ENCODE measurements around the gene MMP3.

The MMP3 gene

DNA sequence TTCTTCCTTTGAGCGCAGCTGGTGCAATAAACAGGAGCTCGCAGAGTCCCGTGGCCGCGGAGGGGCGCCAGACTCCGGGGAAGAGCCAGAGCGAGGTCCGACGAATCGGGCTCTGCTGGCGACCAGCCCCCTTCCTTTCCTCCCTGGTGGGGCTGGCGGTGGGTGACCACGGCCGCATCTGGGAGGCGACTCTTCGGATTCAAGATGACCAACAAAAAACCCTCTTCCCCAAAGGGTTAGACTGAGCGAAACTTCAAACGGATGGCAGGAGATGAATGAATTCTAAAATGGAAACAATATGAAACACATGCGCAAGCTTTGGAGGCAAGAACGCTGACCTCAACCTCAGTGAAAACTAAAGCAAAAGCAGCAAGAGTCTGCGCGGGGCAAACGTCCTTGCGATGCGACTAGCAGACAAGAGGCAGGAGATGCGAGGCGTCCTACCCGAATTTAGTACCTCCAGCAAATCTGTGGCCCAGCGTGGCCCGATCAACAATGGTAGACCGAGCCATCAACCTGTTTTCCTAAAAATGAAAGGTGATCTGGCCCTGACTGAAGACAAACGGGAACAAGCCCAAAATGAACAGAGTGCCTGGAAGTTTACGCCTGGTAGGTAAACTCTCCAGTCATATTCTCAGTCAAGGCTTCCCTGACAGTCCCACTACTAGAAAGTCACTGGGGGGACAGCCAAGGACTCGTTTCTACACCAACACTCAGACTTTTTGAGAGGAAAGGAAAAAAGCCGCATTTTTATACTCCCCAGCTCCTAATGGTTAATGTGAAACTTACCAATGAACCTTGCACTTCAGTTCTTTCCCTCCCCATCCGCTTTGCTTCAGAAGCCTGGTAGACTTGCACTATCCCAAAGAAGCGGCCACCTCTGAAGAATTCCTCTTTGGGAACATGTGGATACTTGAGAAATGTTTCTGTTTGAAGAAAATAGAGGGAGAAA is 11.6 kb downstream of the MMP3 start:
- DNase-seq (ENCODE audit: low read depth in 2 of 2), result no peak

DNA sequence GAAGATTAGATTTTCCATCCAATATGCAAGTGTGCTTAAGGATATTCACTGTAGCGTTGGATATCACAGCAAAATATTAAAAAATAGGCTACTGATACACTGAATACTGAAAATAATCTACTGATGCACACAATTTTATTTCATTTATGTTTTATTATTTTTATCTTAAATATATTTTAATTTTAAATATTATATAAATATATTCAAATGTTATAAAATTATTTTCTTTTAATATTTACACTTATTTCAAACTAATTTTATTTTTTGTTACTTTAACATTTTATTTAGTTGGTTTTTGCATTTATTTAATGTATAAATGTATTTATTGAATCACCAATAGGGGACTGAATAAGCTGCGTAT is 12.3 kb downstream of the MMP3 start:
- DNase-seq (ENCODE audit: low read depth in 2 of 2), result no peak

DNA sequence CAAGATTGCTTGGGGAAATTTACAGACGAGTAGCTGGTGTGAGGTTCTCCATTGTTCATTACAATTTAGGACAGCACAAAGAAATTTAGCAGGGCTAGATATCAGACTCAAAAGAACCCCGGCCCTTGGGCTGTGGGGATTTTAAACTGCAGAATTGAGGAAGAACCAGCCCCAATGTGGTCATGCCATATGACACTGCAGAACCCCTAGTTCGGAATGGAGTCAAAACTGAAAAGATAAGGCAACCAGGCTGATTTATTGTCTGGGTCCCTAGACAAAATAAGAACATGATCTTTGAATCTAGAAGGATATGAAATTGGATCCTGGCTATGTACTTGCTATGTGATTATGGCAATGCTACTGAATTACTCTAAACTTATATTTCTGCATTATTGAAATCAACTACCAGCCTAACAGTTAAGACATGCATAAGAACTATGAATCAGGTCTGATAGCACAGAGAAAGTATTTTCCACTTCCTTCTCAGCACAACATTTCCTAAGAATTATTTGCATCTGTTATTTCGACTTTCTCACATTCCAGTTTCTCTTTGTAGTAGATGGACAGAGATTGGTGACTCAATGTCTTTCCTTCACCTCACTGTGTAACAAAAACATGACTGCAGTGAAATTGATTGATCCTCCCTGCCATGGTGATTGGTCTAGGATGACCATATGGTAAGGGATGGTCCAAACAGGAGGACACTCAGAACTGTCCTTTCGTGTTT is 13.2 kb downstream of the MMP3 start:
- DNase-seq (ENCODE audit: low read depth in 2 of 2), result no peak

DNA sequence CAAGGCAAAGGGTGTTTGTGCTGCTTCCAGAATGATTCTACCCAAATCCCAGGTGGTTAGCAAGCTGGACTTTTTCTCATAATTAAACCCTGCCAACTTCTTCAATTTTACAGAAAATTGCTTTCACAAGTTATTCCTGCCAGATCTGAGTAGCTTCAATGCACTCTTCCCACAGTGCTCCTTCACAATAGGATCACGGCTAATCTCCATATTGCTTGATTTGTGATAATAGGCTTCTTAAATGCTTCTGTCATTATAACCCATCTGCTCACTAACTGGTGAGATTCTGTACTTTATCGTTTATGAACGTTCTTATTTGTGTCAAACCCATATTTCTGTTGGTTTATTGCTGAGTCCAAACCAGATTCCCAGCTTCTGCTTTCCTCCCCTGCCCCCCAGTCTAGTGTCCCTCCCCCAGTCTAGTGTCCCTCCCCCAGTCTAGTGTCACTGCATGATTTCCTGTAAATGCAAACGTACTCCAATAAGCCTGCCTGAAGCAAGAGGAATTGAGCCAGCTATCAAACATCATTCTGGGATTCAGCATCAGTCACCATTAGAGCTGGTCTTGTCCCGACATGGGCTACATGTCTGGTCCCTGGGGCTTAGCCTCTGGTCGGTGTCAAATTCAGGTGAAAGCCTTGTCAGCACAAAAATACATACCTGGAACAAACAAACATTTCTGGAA is 14.0 kb downstream of the MMP3 start:
- DNase-seq (ENCODE audit: low read depth in 2 of 2), result no peak

DNA sequence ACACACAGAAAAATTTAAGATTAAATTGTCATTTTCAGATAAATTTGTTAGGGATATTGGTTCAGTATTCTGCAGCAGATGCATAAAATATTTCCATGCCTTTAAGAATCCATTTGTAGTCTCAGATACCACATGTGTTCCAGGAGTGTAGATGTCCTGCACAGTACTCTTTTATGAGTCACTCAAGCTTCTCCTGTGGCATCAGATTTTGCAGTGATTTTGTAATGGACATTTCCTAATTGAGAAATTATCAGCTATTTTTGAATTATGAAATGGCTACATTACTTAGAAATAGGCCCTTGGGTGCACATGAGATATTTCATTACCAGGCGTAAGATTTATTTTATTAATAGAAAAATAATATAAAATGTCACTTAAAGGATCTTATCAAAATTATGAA is 18.9 kb downstream of the MMP3 start:
- DNase-seq (ENCODE audit: low read depth in 2 of 2), result no peak

DNA sequence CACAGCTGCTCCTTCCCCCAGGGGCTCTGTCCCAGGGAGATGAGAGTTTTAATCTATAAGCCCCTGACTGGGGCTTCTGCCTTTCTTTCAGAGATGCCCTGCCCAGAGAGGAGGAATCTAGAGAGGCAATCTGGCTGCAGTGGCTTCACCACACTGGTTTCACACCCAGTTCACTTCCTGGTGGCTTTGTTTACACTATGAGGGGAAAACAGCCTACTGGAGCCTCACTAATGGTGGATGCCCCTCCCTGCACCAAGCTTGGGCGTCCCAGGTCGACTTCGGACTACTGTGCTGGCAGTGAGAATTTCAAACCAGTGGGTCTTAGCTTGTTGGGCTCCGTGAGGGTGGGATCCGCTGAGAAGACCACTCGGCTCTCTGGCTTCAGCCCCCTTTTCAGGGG is 23.9 kb downstream of the MMP3 start:
- DNase-seq (ENCODE audit: low read depth in 2 of 2), result no peak

DNA sequence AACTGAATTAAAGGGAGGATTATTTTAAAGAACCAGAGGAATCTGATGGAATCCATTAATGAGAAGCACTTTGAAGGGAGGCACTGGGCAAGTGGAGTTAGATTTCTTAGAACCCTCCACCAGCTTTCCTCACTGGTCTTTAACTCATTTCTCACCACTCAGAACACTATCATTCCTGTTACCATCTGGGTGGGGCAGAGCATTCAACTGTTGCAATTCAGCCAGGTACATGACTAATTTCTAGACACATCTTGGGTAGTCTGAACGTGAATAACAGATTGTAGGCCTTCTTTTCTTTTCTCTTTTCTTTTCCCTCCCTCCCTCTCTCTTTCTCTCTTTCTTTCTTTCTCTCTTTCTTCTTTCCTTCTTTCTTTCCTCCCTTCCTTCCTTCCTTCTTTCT is 29.9 kb downstream of the MMP3 start:
- no peak for DNase-seq (ENCODE audit: low read depth in 2 of 2)

DNA sequence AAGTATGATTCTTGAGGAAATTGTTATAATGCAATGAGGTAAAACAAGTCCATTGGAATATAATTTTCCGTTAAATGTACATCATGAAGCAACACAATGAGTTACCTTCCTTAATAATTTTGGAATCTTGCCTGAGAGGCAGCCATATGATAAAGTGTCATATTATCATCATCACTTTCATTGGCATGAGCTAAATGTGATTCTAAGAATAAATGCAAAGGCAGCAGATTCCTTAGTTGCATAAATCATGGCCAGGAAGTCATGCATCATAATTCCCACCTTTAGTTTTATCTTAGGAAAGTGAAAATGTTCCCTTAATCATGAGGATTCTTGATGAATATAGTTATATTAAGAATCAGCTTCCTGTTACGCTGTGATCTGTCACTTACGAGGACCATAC is 31.2 kb downstream of the MMP3 start:
- no peak for DNase-seq (ENCODE audit: low read depth in 2 of 2)

DNA sequence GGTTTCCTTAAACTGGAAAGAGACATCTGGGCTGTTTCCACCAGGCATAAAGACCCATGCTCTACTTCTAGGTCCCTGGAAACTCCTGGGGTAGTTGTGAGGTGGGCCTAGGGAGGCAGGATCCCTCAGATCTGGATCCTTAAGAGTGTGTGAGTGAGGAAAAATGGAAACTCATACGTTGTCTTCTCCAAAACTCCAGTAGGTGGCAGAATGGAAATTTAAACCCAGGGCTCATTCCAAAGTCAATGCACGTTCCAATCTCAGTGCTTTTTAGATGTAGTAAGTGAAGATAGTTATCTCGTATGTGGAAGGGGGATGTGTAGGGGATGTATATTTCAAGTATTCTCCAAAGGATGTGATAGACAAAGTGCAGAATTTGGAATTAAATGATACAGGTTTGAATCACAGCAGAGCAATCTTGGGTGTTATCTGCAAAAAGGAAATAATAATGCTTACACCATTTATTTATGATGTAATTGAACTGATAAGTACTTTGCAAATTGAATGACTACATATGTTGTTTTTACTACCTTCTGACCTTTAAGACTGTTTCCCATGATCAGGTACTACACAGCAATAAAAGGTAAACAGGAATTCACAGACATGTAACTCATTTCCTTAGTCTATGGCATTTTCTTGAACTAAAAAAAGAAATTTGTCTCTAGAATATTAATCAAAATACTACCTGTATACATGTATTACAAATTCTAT is 32.3 kb downstream of the MMP3 start:
- no peak for DNase-seq (ENCODE audit: low read depth in 2 of 2)

DNA sequence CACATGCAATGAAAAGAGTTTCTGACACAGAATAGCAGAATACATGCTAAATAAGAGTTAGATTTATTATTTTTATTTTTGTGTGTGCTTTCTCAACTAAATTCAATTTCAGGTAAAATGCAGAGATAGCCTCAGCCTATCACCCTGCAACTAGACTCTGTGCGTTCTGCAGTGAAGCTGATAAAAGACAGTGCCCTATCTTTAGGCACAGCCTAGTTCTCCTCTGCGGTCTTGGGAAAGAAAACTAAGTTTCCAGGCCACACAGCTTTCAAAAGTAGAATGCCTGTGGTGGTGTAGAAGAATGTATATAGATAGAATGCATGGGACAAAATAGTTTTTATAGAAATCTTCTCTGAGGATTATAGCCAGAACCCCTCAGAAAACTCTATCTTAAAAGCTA is 33.4 kb downstream of the MMP3 start:
- DNase-seq (ENCODE audit: low read depth in 2 of 2), result no peak

DNA sequence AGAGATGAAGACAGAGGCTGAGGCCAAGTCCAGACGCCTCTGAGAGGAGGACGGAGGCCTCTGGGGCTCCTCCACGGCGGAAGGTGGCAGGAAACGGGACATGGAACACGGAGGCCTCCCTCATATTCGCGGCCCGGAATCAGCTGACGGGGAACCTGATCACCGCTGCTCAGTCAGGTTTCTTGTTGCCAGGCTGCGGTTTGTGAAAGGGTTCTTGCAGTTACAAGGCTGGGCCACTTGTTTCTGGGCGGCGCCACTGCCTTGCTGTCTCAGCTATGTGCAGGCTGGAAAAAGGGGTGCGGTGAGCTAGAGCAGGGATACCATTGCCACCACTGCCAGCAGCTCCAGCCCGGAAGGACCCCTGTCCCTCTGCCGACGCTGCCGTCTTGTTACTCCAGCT is 35.5 kb downstream of the MMP3 start:
- no peak for DNase-seq (ENCODE audit: low read depth in 2 of 2)

DNA sequence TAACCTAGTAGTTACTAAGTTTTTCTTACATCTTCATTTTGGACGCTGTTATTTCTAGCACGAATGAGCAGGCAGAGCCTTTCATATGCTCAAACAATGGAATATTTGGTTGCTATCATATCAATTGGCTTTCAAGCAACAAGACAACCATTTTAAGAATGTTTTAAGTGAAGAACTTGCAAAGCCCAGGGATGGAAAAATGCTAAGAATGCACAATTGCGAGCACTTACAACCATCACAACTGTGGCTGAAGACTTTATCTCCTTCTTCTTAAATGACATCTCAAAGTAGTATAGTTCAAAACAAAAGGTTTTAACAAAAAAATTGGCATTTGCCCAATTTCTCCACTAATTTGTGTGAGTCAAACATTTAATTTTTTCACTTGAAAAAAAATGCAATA is 37.1 kb downstream of the MMP3 start:
- DNase-seq (ENCODE audit: low read depth in 2 of 2), result no peak

DNA sequence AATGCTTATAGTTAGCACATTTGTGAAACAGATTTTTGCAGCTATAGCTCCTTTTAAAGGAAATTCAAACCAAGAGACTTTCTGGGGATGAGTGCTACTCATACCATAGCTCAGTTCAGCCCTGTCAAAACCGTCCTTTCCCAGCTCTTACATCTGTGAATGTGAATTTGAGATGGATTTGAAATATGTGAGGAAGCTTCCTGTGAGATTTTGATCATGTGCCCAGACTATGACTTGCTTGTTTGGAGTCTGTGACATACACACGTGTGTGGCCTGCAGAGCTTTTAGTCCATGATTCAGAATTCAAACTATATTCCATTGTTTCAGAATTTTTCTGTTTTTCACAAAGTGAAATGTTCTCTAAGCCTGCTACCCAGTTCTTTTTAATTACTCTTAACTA is 41.1 kb downstream of the MMP3 start:
- no peak for DNase-seq (ENCODE audit: low read depth in 2 of 2)

DNA sequence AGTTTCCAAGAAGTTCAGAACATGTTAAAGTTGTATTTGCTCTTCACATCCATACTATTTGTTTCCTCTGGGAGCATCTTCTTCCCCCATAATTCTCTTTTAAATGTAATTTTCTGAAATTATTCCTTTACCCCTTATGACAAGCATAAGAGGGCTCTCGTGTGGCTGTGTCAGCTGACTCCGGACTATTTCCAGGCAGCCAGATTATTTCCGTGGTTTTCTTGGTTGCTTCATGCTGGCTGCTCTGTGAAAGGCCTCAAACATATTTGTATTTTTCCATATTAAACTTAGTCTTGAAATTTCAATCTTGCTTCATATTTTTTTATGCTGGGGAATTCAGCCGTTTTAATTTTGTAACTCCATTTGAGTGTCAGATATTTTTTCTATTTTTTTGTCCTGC is 42.6 kb downstream of the MMP3 start:
- no peak for DNase-seq (ENCODE audit: low read depth in 2 of 2)

DNA sequence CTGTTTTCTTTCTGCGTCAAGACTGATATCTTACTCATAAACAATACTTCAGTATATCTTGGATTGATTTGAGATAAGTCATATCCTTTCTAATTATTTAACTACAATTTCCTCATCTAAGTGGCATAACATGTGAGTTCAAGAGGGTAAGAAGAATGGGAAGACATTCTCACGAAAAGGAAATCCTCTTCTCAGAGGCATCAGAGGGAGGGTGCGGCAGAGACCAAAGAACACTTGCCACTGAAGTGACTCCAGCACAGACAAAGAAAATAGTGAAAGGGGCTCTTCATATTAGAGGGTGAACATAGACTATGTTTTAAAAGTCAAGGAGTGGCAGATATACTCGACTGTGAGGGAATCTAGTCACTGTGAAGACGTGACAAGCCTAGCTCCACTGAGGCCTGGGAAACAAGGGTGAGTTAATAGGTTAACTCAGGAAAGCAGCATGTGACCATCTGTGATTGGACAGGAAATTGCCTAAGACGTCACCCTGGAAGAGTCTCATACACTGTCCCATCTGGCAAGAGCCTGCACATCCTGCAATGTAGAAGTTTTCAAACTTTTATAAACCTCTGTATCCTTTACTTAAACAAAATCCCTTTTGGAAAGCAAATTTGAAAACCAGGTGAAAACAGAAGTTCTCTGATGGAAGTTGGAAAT is 43.6 kb downstream of the MMP3 start:
- no peak for DNase-seq (ENCODE audit: low read depth in 2 of 2)

DNA sequence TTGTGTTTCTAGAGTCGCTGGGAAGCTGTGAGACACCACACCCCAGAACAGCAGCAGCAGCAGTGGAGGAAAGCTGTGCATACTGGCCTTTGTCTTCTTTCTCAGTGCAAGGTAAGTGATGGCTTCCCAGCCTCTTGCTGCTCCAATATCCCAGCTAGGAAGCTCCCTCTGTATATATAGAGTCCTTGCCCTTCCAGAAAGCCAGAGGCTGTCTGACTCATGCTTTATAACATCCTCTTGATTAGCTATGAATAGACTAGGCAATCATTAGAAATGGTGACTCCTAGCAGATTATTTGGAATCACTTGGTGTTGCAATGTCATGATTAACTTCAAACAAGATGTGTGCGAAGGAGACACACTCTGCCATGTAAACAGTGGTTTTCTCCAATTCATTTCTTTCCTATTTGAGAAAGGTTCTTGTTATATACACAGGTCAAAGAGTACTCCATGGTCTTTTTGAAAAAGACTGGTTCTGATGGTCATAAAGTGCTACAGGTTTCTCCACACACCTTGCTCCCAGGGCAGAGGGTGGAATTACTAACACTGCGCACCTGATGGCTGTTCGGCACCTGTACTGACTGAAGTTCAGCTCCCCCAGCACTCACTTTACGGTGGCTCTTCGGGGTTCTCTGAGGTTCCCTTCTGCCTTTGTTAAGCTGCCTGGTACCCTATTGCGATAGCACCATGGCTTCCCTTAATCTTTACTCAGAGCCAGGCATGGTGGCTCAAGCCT is 45.2 kb downstream of the MMP3 start, which contains the start of gene MMP1:
Gene MMP1 (minus strand): TSS at position 149 of the 735 bp plus-strand sequence. CDS start 68 bp downstream, at position 81.
- DNase-seq (ENCODE audit: low read depth in 2 of 2), result no peak

DNA sequence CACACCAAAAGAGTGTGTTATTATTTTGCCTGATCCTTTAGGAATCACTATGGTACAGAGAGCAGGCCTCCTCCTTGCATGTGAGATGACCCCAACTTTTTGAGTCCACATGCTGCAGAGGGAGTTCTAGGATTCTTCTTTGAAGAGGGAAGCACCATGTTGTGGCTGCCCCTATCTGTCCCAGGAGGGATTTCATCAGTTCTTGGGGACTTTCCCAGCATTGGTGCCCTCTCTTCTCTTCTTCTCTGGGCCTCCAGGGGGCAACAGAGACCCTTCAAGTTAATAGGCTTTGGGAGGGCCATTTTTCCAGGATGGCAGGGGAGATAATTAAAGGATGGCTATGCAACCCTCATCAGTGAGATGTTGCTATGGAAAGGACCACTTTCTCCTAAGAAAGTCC is 49.0 kb downstream of the MMP3 start:
- no peak for DNase-seq (ENCODE audit: low read depth in 2 of 2)

DNA sequence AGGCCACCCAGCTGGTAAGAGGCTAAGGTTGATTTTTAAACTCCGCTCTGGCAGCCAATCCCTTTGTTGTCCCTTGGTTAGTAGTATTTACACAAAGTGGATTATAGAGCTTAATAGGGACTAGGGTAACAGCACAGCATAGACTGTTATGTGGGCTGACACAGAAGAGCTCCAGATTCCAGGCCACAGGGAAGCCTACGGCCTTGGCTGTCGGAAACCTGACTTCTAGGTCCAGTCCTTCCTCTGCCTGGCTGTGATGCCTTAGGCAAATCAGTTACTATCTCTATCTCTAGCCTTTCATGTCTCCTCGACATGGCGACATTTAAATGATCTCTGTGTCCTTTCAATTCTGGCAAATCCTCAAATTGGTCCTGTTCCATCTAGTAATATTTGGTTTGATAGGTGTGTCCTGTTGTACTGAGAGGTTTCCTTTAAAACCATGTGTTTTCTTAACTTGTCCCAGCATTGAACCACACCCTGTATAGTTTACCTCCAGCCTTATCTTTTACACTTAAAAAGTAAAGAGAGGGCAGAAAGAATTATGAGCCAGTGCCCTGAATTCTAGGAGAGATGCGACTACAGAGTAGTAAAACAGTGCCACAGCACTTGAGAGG is 49.6 kb downstream of the MMP3 start:
- DNase-seq (ENCODE audit: low read depth in 2 of 2), result no peak

DNA sequence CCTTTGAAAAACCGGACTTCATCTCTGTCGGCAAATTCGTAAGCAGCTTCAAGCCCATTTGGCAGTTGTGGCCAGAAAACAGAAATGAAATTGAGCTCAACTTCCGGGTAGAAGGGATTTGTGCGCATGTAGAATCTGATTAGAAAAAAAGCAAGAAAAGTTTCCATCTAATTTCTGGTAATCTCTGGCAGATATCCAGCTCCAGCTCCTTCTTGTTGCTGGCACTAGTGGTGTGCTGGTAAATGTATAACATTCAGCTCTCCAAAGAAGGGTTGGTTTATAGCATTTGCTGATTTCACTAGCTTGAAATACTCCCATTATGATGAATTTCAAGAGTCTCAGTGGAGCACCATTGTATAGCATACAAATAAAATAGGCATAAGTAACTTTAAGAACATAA is 50.8 kb downstream of the MMP3 start:
- DNase-seq (ENCODE audit: low read depth in 2 of 2), result no peak
